ENCODE measurements around the gene TMEM35B. TPM values are rescaled to one million over a fixed set of nuclear protein-coding genes. Genes with fewer than 3 reads are reported as not detected.

Gene TMEM35B
- total RNA-seq = 2.5 TPM

DNA sequence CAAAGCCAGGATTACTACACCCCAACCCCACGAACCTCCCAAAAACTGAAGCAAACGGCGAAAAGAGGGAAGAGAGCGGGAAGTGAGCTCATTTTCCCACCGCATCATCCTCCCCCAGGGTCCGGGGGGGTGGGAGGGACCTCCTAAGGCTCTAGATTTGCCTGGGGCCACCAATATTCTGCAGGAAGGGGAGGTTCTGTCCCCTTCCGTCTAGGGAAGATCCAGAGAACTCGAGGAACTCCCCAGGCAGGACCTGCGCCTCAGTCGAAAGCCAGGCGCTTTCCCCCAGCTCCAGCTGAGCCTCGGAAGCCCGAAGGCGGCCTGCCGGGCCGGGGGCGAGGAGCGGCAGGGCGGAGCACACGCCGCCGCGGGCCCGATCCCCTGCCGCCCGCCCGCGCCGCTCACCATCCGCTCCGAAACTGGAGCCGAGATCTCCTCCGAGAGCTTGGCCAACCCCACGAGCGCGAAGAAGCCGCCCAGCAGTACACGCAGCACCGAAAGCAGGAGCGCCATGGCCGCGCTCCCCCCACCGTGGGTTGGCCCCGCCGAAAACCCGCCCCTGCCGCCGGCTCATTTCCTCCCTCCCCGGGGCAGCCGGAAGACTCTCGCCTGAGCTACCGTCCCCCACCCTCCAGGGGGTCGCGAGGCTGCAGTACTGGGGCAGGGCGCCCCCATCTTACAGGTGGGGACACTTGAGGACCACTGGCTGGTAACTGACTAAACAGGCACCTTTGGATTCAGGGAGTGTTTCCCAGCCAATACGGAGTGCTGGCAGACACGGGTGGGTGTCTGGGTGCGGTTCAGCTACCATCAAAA is at the start of gene TMEM35B:
Gene TMEM35B (minus strand): TSS at position 555 of the 816 bp plus-strand sequence. CDS start 42 bp downstream, at position 513.

Small RNA genes within 50 kb of the gene (small RNA-seq; reads per million reads assigned to genes)
- gene TMEM35B (ENCODE audit: low replicate concordance) = not detected

Other genes starting within 250 kb of the TMEM35B start
- not detected for gene GJB5, start 230.3 kb downstream of the TMEM35B start, total RNA-seq
- gene GJB4, start 225.6 kb downstream of the TMEM35B start, total RNA-seq = not detected
- gene GJB3, start 204.1 kb downstream of the TMEM35B start, total RNA-seq = not detected
- 1.6 TPM for gene GJA4, start 192.3 kb downstream of the TMEM35B start, total RNA-seq
- 15.0 TPM for gene SMIM12, start 125.6 kb downstream of the TMEM35B start, total RNA-seq
- gene DLGAP3, start 55.7 kb downstream of the TMEM35B start, total RNA-seq = 5.0 TPM
- gene ZMYM6, start 46.6 kb upstream of the TMEM35B start, total RNA-seq = 48.8 TPM
- 36.0 TPM for gene ZMYM1, start 94.0 kb upstream of the TMEM35B start, total RNA-seq
- 790 TPM for gene SFPQ, start 207.8 kb upstream of the TMEM35B start, total RNA-seq

Measured in parietal lobe (tissue), 2 donors.